ENCODE data around the gene ZFYVE27. TPM values are rescaled to one million over a fixed set of nuclear protein-coding genes. Genes with fewer than 3 reads are reported as not detected.

Gene ZFYVE27
- total RNA-seq, 1 experiment from 2014 or later = 28.7 TPM

DNA sequence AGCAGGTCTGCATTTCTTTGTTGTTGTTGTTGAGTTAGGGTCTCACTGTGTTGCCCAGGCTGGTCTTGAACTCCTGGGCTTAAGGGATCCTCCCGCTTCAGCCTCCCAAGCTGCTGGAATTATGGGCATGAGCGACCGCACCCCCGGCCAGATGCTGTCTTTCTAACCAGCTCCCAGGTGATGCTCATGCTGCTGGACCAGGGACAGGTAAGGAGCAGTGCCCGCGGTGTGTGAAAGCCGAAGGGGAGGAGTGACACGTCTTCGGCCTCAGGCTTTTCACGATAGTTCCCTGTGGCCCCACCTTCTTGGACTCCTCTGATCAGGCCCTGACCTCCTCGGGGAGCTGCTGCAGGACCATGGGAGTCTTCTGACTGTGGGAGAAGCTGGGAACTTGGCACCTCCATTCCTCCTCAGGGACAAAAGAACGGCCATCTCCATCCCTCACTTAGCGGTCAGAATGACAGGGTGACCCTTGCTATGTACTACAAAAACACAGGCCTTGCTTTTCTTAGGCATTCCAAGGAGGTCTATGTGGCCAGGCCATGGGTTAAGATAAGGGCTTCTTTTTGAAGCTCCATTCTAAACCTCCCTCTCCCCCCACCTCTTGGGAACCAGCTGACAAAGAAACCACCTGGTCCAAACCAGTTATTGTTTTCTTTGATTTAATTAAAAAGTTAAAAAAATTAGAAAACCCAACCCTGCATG is 29.3 kb downstream of the ZFYVE27 start:
- H3K27me3 Mint-ChIP-seq (ENCODE audit: insufficient read depth, unreplicated experiment) = peaks cover 20% of the 10 kb centered on the region
- H3K4me1 Mint-ChIP-seq (ENCODE audit: insufficient read depth, unreplicated experiment) = no peaks in the 10 kb centered on the region
- no TSS peak for BruUV-seq (replicated peaks)
- no peak for TF ChIP-seq CTCF (IDR thresholded peaks at IDR 0.05; ENCODE audit: unreplicated experiment)
- H3K36me3 Mint-ChIP-seq (ENCODE audit: insufficient read depth, unreplicated experiment) = peaks cover 15% of the 10 kb centered on the region
- H3K27ac Mint-ChIP-seq (ENCODE audit: low read depth, unreplicated experiment) = peak overlapping the region; percentile 37
- H3K9me3 Mint-ChIP-seq (ENCODE audit: unreplicated experiment) = no peaks in the 10 kb centered on the region
- intact Hi-C loops (cut with micrococcal nuclease) = no loop called here
- ChIA-PET POLR2A (interaction anchor here (0.6 to 0.7 kb wide), 2 partner anchors 39 to 46 kb away, joined by 3 read pairs; no protein-coding TSS in a partner anchor), CTCF (interaction anchor here (0.8 to 3.3 kb wide), 6 partner anchors 20 to 103 kb away, joined by 3 to 20 read pairs (median 4); no protein-coding TSS in a partner anchor)
- H3K4me3 Mint-ChIP-seq (ENCODE audit: unreplicated experiment) = no peak overlapping the region
- DNase-seq (ENCODE audit: unreplicated experiment) = no peak

GRCh38 chr10:97766996-97767924 is 30.3 kb downstream of the ZFYVE27 start:
- CTCF ChIA-PET = interaction anchor here (0.6 to 3.3 kb wide), 5 partner anchors 20 to 102 kb away, joined by 3 to 20 read pairs (median 4); partner anchors contain the start of gene GOLGA7B
- BruUV-seq (replicated peaks) = no TSS peak
- intact Hi-C loops (cut with micrococcal nuclease) = no loop called here
- H3K27me3 Mint-ChIP-seq (ENCODE audit: insufficient read depth, unreplicated experiment) = peaks cover 30% of the 10 kb centered on the region
- no peak for TF ChIP-seq CTCF (IDR thresholded peaks at IDR 0.05; ENCODE audit: unreplicated experiment)
- no peaks in the 10 kb centered on the region for H3K4me1 Mint-ChIP-seq (ENCODE audit: insufficient read depth, unreplicated experiment)
- peaks cover 7% of the 10 kb centered on the region for H3K36me3 Mint-ChIP-seq (ENCODE audit: insufficient read depth, unreplicated experiment)
- POLR2A ChIA-PET = interaction anchor here (0.7 kb wide), 1 partner anchor 40 kb away, joined by 3 read pairs; no protein-coding TSS in a partner anchor
- H3K9me3 Mint-ChIP-seq (ENCODE audit: unreplicated experiment) = no peaks in the 10 kb centered on the region
- DNase-seq (ENCODE audit: unreplicated experiment) = no peak
- no peak overlapping the region for H3K4me3 Mint-ChIP-seq (ENCODE audit: unreplicated experiment)
- H3K27ac Mint-ChIP-seq (ENCODE audit: low read depth, unreplicated experiment) = peak overlapping the region; percentile 37

- intact Hi-C loops (cut with micrococcal nuclease) = no loop called here
- H3K4me1 Mint-ChIP-seq (ENCODE audit: insufficient read depth, unreplicated experiment) = no peaks in the 10 kb centered on the region
- no peak overlapping the region for H3K4me3 Mint-ChIP-seq (ENCODE audit: unreplicated experiment)
- no peak for DNase-seq (ENCODE audit: unreplicated experiment)
- ChIA-PET POLR2A (no interaction called here), CTCF (interaction anchor here (0.6 to 3.3 kb wide), 5 partner anchors 10 to 101 kb away, joined by 4 to 20 read pairs (median 5); no protein-coding TSS in a partner anchor)
- no peaks in the 10 kb centered on the region for H3K9me3 Mint-ChIP-seq (ENCODE audit: unreplicated experiment)
- H3K27ac Mint-ChIP-seq (ENCODE audit: low read depth, unreplicated experiment) = no peak overlapping the region
- H3K27me3 Mint-ChIP-seq (ENCODE audit: insufficient read depth, unreplicated experiment) = peaks cover 39% of the 10 kb centered on the region
- TF ChIP-seq CTCF (IDR thresholded peaks at IDR 0.05; ENCODE audit: unreplicated experiment) = no peak
- H3K36me3 Mint-ChIP-seq (ENCODE audit: insufficient read depth, unreplicated experiment) = peaks cover 7% of the 10 kb centered on the region
- no TSS peak for BruUV-seq (replicated peaks)
Observed at GRCh38 chr10:97768322-97769315, 31.7 kb downstream of the ZFYVE27 start.

Data from MCF 10A (cell line).